ENCODE data around the gene SNX19.

SNX19 gene

GRCh38 chr11:130886704-130887103, 29.6 kb downstream of the SNX19 start:
- peaks cover 50% of the 10 kb centered on the region for H3K36me3 Mint-ChIP-seq (ENCODE audit: low read depth)
- H3K4me3 Mint-ChIP-seq: no peak overlapping the region
- H3K4me1 Mint-ChIP-seq: peaks cover 20% of the 10 kb centered on the region
- no peaks in the 10 kb centered on the region for H3K9me3 Mint-ChIP-seq
- peak overlapping the region in 1 of 3 experiments; percentile 38 for H3K27ac Mint-ChIP-seq
- no peaks in the 10 kb centered on the region for H3K27me3 Mint-ChIP-seq (ENCODE audit: low read depth)
- no peak for TF ChIP-seq CTCF (IDR thresholded peaks at IDR 0.05; ENCODE audit: unreplicated experiment in 3 of 3)

- H3K27me3 Mint-ChIP-seq (ENCODE audit: low read depth): no peaks in the 10 kb centered on the region
- peaks cover 74% of the 10 kb centered on the region for H3K36me3 Mint-ChIP-seq (ENCODE audit: low read depth)
- H3K27ac Mint-ChIP-seq: peak overlapping the region; percentile 32 to 67 (median 59)
- no peak overlapping the region for H3K4me3 Mint-ChIP-seq
- no peak for TF ChIP-seq CTCF (IDR thresholded peaks at IDR 0.05; ENCODE audit: unreplicated experiment in 3 of 3)
- H3K4me1 Mint-ChIP-seq: peaks cover 24% of the 10 kb centered on the region
- no peaks in the 10 kb centered on the region for H3K9me3 Mint-ChIP-seq
Measured at GRCh38 chr11:130882138-130882551, 34.1 kb downstream of the SNX19 start.

GRCh38 chr11:130881475-130882137, 34.7 kb downstream of the SNX19 start:
- Mint-ChIP-seq H3K27ac (peak overlapping the region in 2 of 3 experiments; percentile 59 to 67), H3K4me1 (peaks cover 24% of the 10 kb centered on the region), H3K9me3 (no peaks in the 10 kb centered on the region), H3K27me3 (ENCODE audit: low read depth) (no peaks in the 10 kb centered on the region), H3K36me3 (ENCODE audit: low read depth) (peaks cover 75% of the 10 kb centered on the region), H3K4me3 (no peak overlapping the region)
- no peak for TF ChIP-seq CTCF (IDR thresholded peaks at IDR 0.05; ENCODE audit: unreplicated experiment in 3 of 3)

- Mint-ChIP-seq H3K9me3 (no peaks in the 10 kb centered on the region), H3K4me1 (peaks cover 24% of the 10 kb centered on the region), H3K27ac (no peak overlapping the region)
Measured at GRCh38 chr11:130879836-130880235, 36.4 kb downstream of the SNX19 start.

GRCh38 chr11:130876931-130877915, 39.1 kb downstream of the SNX19 start:
- Mint-ChIP-seq H3K36me3 (ENCODE audit: low read depth) (peaks cover 66% of the 10 kb centered on the region), H3K27me3 (ENCODE audit: low read depth) (no peaks in the 10 kb centered on the region), H3K9me3 (no peaks in the 10 kb centered on the region), H3K4me1 (peaks cover 14% of the 10 kb centered on the region), H3K27ac (no peak overlapping the region), H3K4me3 (no peak overlapping the region)
- TF ChIP-seq CTCF (IDR thresholded peaks at IDR 0.05; ENCODE audit: unreplicated experiment in 3 of 3): no peak

More at GRCh38 chr11:130879836-130880235, 36.4 kb downstream of the SNX19 start:
- H3K27me3 Mint-ChIP-seq (ENCODE audit: low read depth): no peaks in the 10 kb centered on the region
- peaks cover 83% of the 10 kb centered on the region for H3K36me3 Mint-ChIP-seq (ENCODE audit: low read depth)
- H3K4me3 Mint-ChIP-seq: no peak overlapping the region
- no peak for TF ChIP-seq CTCF (IDR thresholded peaks at IDR 0.05; ENCODE audit: unreplicated experiment in 3 of 3)

All from nephron (organoid).